Panc1 (cell line): Measurements from ENCODE around the gene RTL3. TPM values are rescaled to one million over a fixed set of nuclear protein-coding genes. Genes with fewer than 3 reads are reported as not detected.

ENCODE experiments used
- ATAC-seq: fragments of 200-7000 bp; cut with Tn5 transposase; 2 replicates; pipeline ENCODE4 v1.9.1; 2020; ENCODE audit warnings: mild to moderate bottlenecking, moderate library complexity
- BruUV-seq: library from RNA; stranded (reverse); fragments of 400-500 nt; replicated peaks from 2 replicates; lab custom pipeline; 2021; lab: Mats Ljungman, UMichigan
- CTCF ChIA-PET: fragments of 300-600 bp; sonication (Branson Sonifier 250); formaldehyde crosslinking; loops from one replicate; lab custom pipeline; 2022; ENCODE audit warnings: antibody characterized with exemption; lab: Charles Lee
- POLR2A ChIA-PET: fragments of 300-600 bp; sonication (Branson Sonifier 250); formaldehyde crosslinking; loops from one replicate; lab custom pipeline; 2022; ENCODE audit warnings: antibody characterized with exemption; lab: Charles Lee
- DNase-seq: peaks from one replicate; pipeline ENCODE4 v3.0.0-alpha.2; 2010; ENCODE audit warnings: low read depth, low spot score
- H3K27ac ChIP-seq: 2 replicates; pipeline ENCODE4 v1.5.1; 2011; ENCODE audit warnings: mild to moderate bottlenecking, low read length, inconsistent platforms
- H3K27me3 ChIP-seq: fragments of 200-500 bp; sonication (Bioruptor generic); 2 replicates; pipeline ENCODE4 v1.6.0; 2014; ENCODE audit warnings: low read length, inconsistent platforms; ENCODE audit not compliant: control insufficient read depth, insufficient read depth
- H3K36me3 ChIP-seq: fragments of 200-500 bp; sonication (Bioruptor generic); 2 replicates; pipeline ENCODE4 v1.5.1; 2014; ENCODE audit warnings: inconsistent platforms, mild to moderate bottlenecking, low read length, moderate library complexity; ENCODE audit not compliant: control insufficient read depth, insufficient read depth
- H3K4me1 ChIP-seq: 2 replicates; pipeline ENCODE4 v1.5.1; 2011; ENCODE audit warnings: inconsistent platforms, mild to moderate bottlenecking, low read length, moderate library complexity; ENCODE audit not compliant: control insufficient read depth, insufficient read depth
- H3K4me3 ChIP-seq, 2 experiments: 2 replicates each; pipeline ENCODE4 v1.5.1; 2011 to 2012; ENCODE audit warnings: low read depth in 2 of 2, low read length in 2 of 2, mild to moderate bottlenecking in 2 of 2, inconsistent platforms in 1 of 2, moderate library complexity in 1 of 2
- H3K9me3 ChIP-seq: fragments of 200-500 bp; sonication (Bioruptor generic); 2 replicates; pipeline ENCODE4 v1.5.1; 2014; ENCODE audit warnings: low read depth, mild to moderate bottlenecking, inconsistent platforms, low read length, moderate library complexity; ENCODE audit not compliant: control insufficient read depth, insufficient read depth
- POLR2AphosphoS5 ChIP-seq: IDR thresholded peaks from 2 replicates; pipeline ENCODE4 v1.6.1; 2012; ENCODE audit warnings: mild to moderate bottlenecking, low read depth, low read length, moderate library complexity
- SIN3A ChIP-seq: IDR thresholded peaks from 2 replicates; pipeline ENCODE4 v1.6.1; 2012; ENCODE audit warnings: low read depth, mild to moderate bottlenecking, low read length, moderate library complexity, borderline replicate concordance; ENCODE audit not compliant: insufficient read depth
- TCF7L2 ChIP-seq: IDR thresholded peaks from 2 replicates; pipeline ENCODE4 v1.6.1; 2011; ENCODE audit warnings: mild to moderate bottlenecking, low read depth, low read length, inconsistent platforms
- in situ Hi-C: cut with HindIII; loops from 2 replicates; pipeline ENCODE4 v1.10.0; 2016; ENCODE audit warnings: low sequenced_read_pairs, low pct_unique_long_range_greater_than_20kb
- intact Hi-C: fragments of 100-400 bp; cut with micrococcal nuclease; formaldehyde crosslinking; loops from one replicate; pipeline ENCODE4 v1.10.0; 2022; ENCODE audit not compliant: unreplicated experiment
- total RNA-seq: library from RNA; stranded (reverse); gene quantifications from one replicate; pipeline ENCODE4 v1.2.1, GENCODE V29; 2021; ENCODE audit not compliant: unreplicated experiment
- TF ChIP-seq, protein P1 (sequence below), 2 experiments: IDR thresholded peaks; 2 replicates each; pipeline ENCODE4 v1.6.1; 2011 to 2012; ENCODE audit warnings: low read depth in 2 of 2, control low read depth in 1 of 2, low read length in 1 of 2, mild to moderate bottlenecking in 1 of 2, moderate library complexity in 1 of 2; ENCODE audit not compliant: insufficient read depth in 1 of 2
- TF ChIP-seq, protein P2 (sequence below): fragments of 450-650 bp; IDR thresholded peaks from 2 replicates; pipeline ENCODE4 v1.5.1; 2017; ENCODE audit warnings: mild to moderate bottlenecking

Gene RTL3
- total RNA-seq, 1 experiment from 2014 or later = not detected

DNA sequence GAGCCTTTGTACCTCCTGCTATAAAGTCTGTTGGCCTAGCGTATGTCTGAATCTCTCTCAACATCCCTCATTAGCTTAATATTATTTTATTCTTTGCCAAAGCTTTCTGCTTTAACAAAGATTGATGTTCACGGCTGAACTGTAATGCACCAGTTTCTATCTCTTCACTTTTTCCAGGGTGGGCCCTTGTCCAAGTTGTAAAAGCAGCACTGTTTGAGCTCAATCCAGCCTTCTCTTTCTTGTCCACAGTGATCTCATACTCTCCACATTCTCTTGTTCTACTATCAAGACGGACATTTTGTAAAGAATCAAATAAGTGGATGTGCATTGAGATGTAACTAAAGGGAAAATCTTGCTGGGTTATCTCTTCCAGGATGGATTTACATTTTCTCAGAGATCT, 34.4 kb upstream of the RTL3 start:
- Histone ChIP-seq H3K36me3 (no peaks in the 10 kb centered on the region), H3K4me3 (no peak overlapping the region), H3K27me3 (no peaks in the 10 kb centered on the region), H3K27ac (no peak overlapping the region), H3K9me3 (no peaks in the 10 kb centered on the region), H3K4me1 (no peaks in the 10 kb centered on the region)
- no TSS peak for BruUV-seq
- TF ChIP-seq, protein P1, sequence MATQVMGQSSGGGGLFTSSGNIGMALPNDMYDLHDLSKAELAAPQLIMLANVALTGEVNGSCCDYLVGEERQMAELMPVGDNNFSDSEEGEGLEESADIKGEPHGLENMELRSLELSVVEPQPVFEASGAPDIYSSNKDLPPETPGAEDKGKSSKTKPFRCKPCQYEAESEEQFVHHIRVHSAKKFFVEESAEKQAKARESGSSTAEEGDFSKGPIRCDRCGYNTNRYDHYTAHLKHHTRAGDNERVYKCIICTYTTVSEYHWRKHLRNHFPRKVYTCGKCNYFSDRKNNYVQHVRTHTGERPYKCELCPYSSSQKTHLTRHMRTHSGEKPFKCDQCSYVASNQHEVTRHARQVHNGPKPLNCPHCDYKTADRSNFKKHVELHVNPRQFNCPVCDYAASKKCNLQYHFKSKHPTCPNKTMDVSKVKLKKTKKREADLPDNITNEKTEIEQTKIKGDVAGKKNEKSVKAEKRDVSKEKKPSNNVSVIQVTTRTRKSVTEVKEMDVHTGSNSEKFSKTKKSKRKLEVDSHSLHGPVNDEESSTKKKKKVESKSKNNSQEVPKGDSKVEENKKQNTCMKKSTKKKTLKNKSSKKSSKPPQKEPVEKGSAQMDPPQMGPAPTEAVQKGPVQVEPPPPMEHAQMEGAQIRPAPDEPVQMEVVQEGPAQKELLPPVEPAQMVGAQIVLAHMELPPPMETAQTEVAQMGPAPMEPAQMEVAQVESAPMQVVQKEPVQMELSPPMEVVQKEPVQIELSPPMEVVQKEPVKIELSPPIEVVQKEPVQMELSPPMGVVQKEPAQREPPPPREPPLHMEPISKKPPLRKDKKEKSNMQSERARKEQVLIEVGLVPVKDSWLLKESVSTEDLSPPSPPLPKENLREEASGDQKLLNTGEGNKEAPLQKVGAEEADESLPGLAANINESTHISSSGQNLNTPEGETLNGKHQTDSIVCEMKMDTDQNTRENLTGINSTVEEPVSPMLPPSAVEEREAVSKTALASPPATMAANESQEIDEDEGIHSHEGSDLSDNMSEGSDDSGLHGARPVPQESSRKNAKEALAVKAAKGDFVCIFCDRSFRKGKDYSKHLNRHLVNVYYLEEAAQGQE (IDR thresholded peaks at IDR 0.05; ENCODE audit: insufficient read depth in 1 of 2, low read depth in 2 of 2, low read length in 1 of 2) = no peak
- no peak for TF ChIP-seq POLR2AphosphoS5
- TF ChIP-seq, protein P2, sequence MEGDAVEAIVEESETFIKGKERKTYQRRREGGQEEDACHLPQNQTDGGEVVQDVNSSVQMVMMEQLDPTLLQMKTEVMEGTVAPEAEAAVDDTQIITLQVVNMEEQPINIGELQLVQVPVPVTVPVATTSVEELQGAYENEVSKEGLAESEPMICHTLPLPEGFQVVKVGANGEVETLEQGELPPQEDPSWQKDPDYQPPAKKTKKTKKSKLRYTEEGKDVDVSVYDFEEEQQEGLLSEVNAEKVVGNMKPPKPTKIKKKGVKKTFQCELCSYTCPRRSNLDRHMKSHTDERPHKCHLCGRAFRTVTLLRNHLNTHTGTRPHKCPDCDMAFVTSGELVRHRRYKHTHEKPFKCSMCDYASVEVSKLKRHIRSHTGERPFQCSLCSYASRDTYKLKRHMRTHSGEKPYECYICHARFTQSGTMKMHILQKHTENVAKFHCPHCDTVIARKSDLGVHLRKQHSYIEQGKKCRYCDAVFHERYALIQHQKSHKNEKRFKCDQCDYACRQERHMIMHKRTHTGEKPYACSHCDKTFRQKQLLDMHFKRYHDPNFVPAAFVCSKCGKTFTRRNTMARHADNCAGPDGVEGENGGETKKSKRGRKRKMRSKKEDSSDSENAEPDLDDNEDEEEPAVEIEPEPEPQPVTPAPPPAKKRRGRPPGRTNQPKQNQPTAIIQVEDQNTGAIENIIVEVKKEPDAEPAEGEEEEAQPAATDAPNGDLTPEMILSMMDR = no peak
- TF ChIP-seq SIN3A = no peak
- TF ChIP-seq TCF7L2 = no peak
- intact Hi-C loops = no loop called here
- ChIA-PET CTCF (no interaction called here), POLR2A (no interaction called here)
- no peak for DNase-seq
- ATAC-seq = no peak
- in situ Hi-C loops = no loop called here

DNA sequence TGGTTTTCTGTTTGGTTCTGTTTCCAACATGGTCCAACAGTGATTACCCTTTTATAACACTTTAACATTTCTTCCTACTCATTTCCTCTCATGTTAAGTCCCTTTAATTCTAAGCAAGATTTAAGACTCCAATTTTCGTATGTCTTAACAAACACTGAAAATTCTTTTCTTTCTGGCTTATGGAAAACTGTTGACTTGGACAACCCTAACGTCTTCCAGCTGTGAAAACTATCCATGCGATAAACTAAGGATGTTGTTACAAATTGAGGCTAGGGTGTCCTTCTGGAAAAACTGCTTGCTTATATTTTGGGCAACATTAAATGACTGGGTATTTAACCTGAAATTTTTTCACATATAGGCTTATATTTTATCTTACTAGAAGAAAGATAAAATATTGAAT, 33.9 kb upstream of the RTL3 start:
- no peaks in the 10 kb centered on the region for H3K27me3 ChIP-seq
- DNase-seq (no peak), ATAC-seq (no peak)
- CTCF ChIA-PET = no interaction called here
- no peaks in the 10 kb centered on the region for H3K9me3 ChIP-seq
- TF ChIP-seq, protein P1 (IDR thresholded peaks at IDR 0.05; ENCODE audit: insufficient read depth in 1 of 2, low read depth in 2 of 2, low read length in 1 of 2) = no peak
- TF ChIP-seq POLR2AphosphoS5 = no peak
- no peak for TF ChIP-seq TCF7L2
- no peak for TF ChIP-seq SIN3A
- TF ChIP-seq, protein P2 = no peak
- intact Hi-C loops (no loop called here), in situ Hi-C loops (no loop called here)
- H3K27ac ChIP-seq = no peak overlapping the region
- no TSS peak for BruUV-seq
- H3K4me3 ChIP-seq = no peak overlapping the region
- POLR2A ChIA-PET = no interaction called here
- H3K36me3 ChIP-seq = no peaks in the 10 kb centered on the region
- H3K4me1 ChIP-seq = no peaks in the 10 kb centered on the region
